ENCODE data around the gene ARHGAP33.

DNA sequence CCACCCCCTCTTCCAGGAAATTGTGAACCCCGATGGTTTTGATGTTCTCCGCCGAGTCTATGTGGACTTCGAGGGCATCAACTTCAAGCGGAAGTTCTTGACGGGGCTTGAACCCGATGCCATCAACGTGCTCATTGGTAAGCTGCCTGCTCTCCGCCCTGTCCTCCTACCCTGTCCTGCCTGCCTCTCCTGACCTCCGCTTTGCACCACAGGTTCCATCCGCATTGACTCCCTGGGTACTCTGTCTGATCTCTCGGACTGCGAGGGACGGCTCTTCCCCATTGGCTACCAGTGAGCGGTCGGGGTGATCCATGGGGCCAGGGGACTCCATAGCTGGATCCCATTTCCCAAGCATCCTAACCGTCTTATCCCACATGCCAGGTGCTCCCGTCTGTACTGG lies 45.0 kb upstream of the ARHGAP33 start:
- TF ChIP-seq EZH2 (IDR thresholded peaks at IDR 0.05; ENCODE audit: low read length, missing control alignments): no peak
- TF ChIP-seq, protein P1, sequence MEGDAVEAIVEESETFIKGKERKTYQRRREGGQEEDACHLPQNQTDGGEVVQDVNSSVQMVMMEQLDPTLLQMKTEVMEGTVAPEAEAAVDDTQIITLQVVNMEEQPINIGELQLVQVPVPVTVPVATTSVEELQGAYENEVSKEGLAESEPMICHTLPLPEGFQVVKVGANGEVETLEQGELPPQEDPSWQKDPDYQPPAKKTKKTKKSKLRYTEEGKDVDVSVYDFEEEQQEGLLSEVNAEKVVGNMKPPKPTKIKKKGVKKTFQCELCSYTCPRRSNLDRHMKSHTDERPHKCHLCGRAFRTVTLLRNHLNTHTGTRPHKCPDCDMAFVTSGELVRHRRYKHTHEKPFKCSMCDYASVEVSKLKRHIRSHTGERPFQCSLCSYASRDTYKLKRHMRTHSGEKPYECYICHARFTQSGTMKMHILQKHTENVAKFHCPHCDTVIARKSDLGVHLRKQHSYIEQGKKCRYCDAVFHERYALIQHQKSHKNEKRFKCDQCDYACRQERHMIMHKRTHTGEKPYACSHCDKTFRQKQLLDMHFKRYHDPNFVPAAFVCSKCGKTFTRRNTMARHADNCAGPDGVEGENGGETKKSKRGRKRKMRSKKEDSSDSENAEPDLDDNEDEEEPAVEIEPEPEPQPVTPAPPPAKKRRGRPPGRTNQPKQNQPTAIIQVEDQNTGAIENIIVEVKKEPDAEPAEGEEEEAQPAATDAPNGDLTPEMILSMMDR (conservative IDR thresholded peaks at IDR 0.05 in 1 of 2, IDR thresholded peaks at IDR 0.05 in 1 of 2; ENCODE audit: low read depth in 1 of 2, low read length in 2 of 2): no peak
